Neuron (in vitro differentiated cells): ENCODE data around the gene BTN3A1.

Source experiments
- H2AFZ ChIP-seq: one replicate; pipeline ENCODE4 v1.6.1; 2013; ENCODE audit warnings: low read depth, mild to moderate bottlenecking, inconsistent platforms, low read length, moderate library complexity
- H3K27me3 ChIP-seq: one replicate; pipeline ENCODE4 v1.6.1; 2013; ENCODE audit warnings: low read length; ENCODE audit not compliant: insufficient read depth
- H3K36me3 ChIP-seq: one replicate; pipeline ENCODE4 v1.6.1; 2013; ENCODE audit warnings: low read length; ENCODE audit not compliant: insufficient read depth
- H3K4me1 ChIP-seq: one replicate; pipeline ENCODE4 v1.6.1; 2013; ENCODE audit warnings: low read length; ENCODE audit not compliant: insufficient read depth
- H3K4me3 ChIP-seq: 2 replicates; pipeline ENCODE4 v1.5.1; 2013; ENCODE audit warnings: mild to moderate bottlenecking, low read length, moderate library complexity
- H3K9me3 ChIP-seq: one replicate; pipeline ENCODE4 v1.6.1; 2013; ENCODE audit warnings: low read length

Gene BTN3A1

DNA sequence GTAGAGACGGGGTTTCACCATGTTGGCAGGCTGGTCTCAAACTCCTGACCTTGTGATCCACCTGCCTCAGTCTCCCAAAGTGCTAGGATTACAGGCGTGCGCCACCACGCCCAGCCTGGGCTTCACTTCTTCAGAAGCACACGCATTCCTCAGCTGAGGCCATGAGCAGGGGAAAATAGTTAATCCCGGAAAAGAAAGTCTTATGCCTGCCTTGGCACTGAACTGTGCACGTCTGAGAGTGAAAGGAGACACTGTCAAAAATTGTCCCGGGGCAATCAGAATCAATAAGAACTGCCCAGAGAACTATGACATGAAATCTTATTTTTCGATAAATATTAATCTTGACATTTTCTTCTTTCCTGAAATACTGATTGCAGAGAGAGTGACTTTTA lies 16.3 kb upstream of the BTN3A1 start:
- H3K4me3 ChIP-seq, result no peak overlapping the region
- peaks cover 10% of the 10 kb centered on the region for H3K36me3 ChIP-seq
- H3K27me3 ChIP-seq, result no peaks in the 10 kb centered on the region
- H3K9me3 ChIP-seq, result no peaks in the 10 kb centered on the region
- H2AFZ ChIP-seq, result no peak overlapping the region
- peaks cover 11% of the 10 kb centered on the region for H3K4me1 ChIP-seq

DNA sequence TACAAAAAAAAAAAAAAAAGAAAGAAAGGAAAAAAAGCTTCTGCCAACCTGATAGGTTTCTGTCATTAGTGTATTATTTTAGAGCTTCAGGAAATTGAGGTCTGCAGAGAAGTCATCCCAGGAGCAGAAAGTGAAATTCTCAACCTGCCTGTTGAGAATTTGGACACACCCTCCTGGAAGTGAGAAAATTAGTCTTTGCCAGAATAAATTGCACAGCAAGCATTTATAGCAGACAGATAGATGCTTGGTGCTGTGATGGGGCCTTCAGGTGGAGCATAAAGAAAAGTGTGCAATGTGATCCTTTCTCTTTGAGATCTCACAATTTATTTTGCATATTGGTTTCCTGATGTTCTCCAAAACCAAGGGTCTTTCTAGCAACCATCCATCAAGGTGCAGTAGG lies 14.5 kb upstream of the BTN3A1 start:
- no peak overlapping the region for H3K4me3 ChIP-seq
- H3K36me3 ChIP-seq, result peaks cover 19% of the 10 kb centered on the region
- H3K4me1 ChIP-seq, result peaks cover 6% of the 10 kb centered on the region
- no peaks in the 10 kb centered on the region for H3K9me3 ChIP-seq
- H2AFZ ChIP-seq, result no peak overlapping the region
- H3K27me3 ChIP-seq, result no peaks in the 10 kb centered on the region

DNA sequence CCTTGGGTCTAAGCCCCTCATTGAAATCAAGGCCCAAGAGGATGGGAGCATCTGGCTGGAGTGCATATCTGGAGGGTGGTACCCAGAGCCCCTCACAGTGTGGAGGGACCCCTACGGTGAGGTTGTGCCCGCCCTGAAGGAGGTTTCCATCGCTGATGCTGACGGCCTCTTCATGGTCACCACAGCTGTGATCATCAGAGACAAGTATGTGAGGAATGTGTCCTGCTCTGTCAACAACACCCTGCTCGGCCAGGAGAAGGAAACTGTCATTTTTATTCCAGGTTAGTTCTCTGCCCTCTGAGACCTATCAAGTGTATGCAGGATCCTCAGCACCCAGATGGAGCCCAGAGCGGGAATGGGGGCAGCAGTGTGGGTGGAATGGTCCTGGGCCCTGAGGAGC lies 14.1 kb upstream of the BTN3A1 start:
- H2AFZ ChIP-seq, result no peak overlapping the region
- H3K9me3 ChIP-seq, result no peaks in the 10 kb centered on the region
- H3K36me3 ChIP-seq, result peaks cover 23% of the 10 kb centered on the region
- H3K4me3 ChIP-seq, result no peak overlapping the region
- H3K27me3 ChIP-seq, result no peaks in the 10 kb centered on the region
- peaks cover 6% of the 10 kb centered on the region for H3K4me1 ChIP-seq

DNA sequence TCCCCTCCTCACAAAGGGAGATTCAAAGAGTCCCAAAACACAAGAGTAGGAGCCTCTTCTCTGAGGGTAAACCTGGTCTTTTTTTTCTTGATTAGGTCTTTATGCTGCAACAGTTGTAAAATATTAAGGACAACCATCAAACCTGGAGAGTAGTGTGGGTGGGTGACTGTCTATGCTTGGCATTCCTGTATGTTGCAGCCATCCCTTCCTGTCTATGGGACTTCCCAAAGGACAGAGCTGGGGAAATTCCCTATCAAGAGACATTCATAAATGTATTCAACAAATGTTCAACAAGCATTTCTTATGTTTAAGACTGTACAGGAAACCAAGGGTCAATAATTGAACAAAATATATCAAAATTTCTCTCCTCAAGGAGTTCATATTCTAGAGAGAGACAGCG lies 13.6 kb upstream of the BTN3A1 start:
- no peak overlapping the region for H2AFZ ChIP-seq
- no peak overlapping the region for H3K4me3 ChIP-seq
- H3K9me3 ChIP-seq, result no peaks in the 10 kb centered on the region
- peaks cover 5% of the 10 kb centered on the region for H3K4me1 ChIP-seq
- no peaks in the 10 kb centered on the region for H3K27me3 ChIP-seq
- peaks cover 24% of the 10 kb centered on the region for H3K36me3 ChIP-seq

DNA sequence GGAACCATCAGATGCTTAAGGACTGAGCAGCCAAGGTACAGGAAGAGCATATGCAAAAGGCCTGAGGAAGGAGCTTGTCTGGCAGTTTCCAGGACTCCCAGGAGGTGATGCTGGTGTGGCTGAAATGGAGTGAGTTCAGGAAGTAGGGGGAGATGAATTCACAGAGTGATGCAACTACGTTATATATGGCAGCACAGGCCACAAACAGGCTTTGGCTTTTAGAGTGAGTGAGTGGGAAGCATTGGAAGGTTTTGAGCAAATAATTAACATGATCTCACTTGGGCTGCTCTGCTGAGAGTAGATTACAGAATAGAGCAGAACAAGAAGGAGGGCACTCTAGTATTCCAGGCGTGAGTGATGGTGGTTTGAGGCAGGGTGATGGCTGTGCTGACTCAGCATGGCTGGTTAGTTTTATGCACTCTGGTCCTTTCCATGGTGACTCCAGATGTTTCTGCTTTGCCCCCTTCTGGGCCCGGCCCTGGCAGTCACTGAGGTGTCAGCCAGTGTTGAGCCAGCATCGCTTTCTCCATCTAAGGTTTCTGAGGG lies 12.7 kb upstream of the BTN3A1 start:
- H3K4me1 ChIP-seq, result no peaks in the 10 kb centered on the region
- no peak overlapping the region for H3K4me3 ChIP-seq
- no peaks in the 10 kb centered on the region for H3K9me3 ChIP-seq
- H3K36me3 ChIP-seq, result peaks cover 24% of the 10 kb centered on the region
- H2AFZ ChIP-seq, result no peak overlapping the region
- H3K27me3 ChIP-seq, result no peaks in the 10 kb centered on the region

DNA sequence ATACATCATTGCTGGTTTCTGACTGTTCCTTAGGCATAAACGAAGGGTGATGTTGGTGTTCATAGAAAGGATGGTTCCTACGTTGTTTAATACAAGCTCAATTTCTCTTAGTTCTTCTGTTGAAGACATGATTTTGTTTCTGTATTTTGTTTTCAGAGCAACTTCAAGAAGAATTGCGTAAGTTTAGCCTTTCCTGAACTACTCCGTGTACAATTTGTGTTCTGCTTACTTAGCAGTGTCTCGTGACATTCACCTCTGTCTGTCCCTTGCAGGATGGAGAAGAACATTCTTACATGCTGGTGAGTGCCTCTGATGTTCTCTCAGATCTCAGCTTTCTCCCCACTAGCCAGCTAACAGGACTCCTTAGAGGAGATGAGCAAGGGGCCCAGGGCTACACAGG lies 11.5 kb upstream of the BTN3A1 start:
- Histone ChIP-seq H3K4me3 (no peak overlapping the region), H3K36me3 (peaks cover 24% of the 10 kb centered on the region), H3K27me3 (no peaks in the 10 kb centered on the region), H3K9me3 (no peaks in the 10 kb centered on the region), H3K4me1 (no peaks in the 10 kb centered on the region), H2AFZ (no peak overlapping the region)

GRCh38 chr6:26392932-26393636 lies 9.0 kb upstream of the BTN3A1 start:
- H3K36me3 ChIP-seq, result peaks cover 22% of the 10 kb centered on the region
- no peaks in the 10 kb centered on the region for H3K9me3 ChIP-seq
- no peak overlapping the region for H2AFZ ChIP-seq
- no peaks in the 10 kb centered on the region for H3K27me3 ChIP-seq
- H3K4me1 ChIP-seq, result no peaks in the 10 kb centered on the region
- H3K4me3 ChIP-seq, result no peak overlapping the region

- Histone ChIP-seq H3K9me3 (no peaks in the 10 kb centered on the region), H3K27me3 (no peaks in the 10 kb centered on the region), H3K4me1 (no peaks in the 10 kb centered on the region), H3K4me3 (no peak overlapping the region), H2AFZ (no peak overlapping the region), H3K36me3 (peaks cover 20% of the 10 kb centered on the region)
Observed at GRCh38 chr6:26394289-26394688, 7.8 kb upstream of the BTN3A1 start.

DNA sequence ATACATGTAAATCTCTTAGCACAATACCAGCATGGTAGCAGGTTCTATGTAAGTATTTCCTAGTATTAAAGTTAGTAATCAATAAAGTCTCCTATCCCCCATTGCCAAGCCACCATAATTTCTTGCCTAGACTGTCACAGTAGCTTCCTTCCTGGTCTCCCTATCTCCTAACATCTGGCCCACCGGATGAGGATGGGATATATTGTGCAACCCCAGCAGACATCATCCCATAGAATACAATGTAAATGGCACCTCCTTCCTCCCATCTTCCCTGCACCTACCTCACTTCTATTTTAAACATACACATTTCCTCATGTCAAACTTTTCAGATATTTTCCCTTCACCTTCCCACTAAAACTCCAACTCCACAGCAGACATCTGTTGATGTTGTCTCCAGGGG lies 3.5 kb upstream of the BTN3A1 start:
- Histone ChIP-seq H3K9me3 (no peaks in the 10 kb centered on the region), H3K27me3 (no peaks in the 10 kb centered on the region), H3K4me3 (no peak overlapping the region), H2AFZ (no peak overlapping the region), H3K36me3 (no peaks in the 10 kb centered on the region), H3K4me1 (peaks cover 12% of the 10 kb centered on the region)

- Histone ChIP-seq H3K27me3 (no peaks in the 10 kb centered on the region), H2AFZ (no peak overlapping the region), H3K4me1 (peaks cover 12% of the 10 kb centered on the region), H3K9me3 (no peaks in the 10 kb centered on the region), H3K36me3 (peaks cover 2% of the 10 kb centered on the region), H3K4me3 (no peak overlapping the region)
Observed at GRCh38 chr6:26400626-26401025, 1.4 kb upstream of the BTN3A1 start.

DNA sequence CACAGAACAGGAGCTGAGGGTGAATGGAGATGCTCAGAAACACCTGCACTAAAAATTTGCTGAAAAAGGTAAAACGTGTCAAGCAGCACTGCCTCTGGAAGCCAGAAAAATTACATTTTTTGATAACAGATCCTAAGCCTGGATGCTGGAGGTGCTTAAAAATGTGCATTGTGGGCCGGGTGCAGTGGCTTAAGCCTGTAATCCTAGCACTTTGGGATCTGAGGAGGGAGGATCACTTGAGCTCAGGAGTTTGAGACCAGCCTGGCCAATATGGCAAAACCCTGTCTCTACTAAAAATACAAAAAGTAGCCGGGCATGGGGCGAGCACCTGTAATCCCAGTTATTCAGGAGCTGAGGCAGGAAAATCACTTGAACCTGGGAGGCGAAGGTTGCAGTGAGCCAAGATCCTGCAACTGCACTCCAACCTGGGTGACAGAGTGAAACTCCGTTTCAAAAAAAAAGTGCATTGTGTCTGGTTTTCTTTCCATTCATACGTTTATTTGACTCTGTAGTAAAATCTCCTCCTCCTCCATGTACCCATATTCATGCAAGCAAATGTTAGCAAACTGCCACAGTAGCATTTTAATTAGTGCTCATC lies 587 bp upstream of the BTN3A1 start:
- Histone ChIP-seq H3K9me3 (no peaks in the 10 kb centered on the region), H3K4me1 (peaks cover 12% of the 10 kb centered on the region), H3K4me3 (peak overlapping the region; percentile 89), H3K36me3 (peaks cover 3% of the 10 kb centered on the region), H2AFZ (peak overlapping the region; percentile 94), H3K27me3 (no peaks in the 10 kb centered on the region)

- Histone ChIP-seq H3K4me3 (no peak overlapping the region), H3K9me3 (no peaks in the 10 kb centered on the region), H3K36me3 (peaks cover 3% of the 10 kb centered on the region), H2AFZ (no peak overlapping the region), H3K27me3 (no peaks in the 10 kb centered on the region), H3K4me1 (peaks cover 12% of the 10 kb centered on the region)
Observed at GRCh38 chr6:26403893-26404292, 1.8 kb downstream of the BTN3A1 start.

DNA sequence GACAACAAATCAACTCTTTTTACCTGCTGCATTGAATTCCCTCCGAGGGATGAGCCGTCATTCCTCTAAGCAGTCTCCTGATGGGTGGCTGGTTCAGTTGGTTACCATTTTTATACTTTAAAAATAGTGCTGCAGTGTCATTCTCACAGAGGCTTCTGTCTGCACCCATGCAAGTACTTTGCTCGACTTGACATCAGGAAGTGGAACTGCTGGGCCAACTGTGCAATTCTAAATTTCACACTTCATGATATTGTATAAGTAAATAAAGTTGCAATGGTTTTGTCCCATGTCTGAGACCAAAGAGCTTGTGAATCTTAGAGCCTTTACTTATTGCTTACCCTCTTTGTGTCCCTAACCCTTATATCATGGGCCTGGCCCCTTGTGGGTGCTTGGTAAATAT lies 2.5 kb downstream of the BTN3A1 start:
- Histone ChIP-seq H3K27me3 (no peaks in the 10 kb centered on the region), H3K9me3 (no peaks in the 10 kb centered on the region), H2AFZ (no peak overlapping the region)

More for the DNA sequence above, 2.5 kb downstream of the BTN3A1 start:
- H3K4me3 ChIP-seq, result no peak overlapping the region
- peaks cover 12% of the 10 kb centered on the region for H3K4me1 ChIP-seq
- H3K36me3 ChIP-seq, result peaks cover 6% of the 10 kb centered on the region
